Measurements from ENCODE around the gene CLMN.
"Not testable (repeated sequence)": the region's sequence is repeated elsewhere in the genome, so short reads cannot be mapped to it uniquely, and the experiment has no call there.

CLMN gene

DNA sequence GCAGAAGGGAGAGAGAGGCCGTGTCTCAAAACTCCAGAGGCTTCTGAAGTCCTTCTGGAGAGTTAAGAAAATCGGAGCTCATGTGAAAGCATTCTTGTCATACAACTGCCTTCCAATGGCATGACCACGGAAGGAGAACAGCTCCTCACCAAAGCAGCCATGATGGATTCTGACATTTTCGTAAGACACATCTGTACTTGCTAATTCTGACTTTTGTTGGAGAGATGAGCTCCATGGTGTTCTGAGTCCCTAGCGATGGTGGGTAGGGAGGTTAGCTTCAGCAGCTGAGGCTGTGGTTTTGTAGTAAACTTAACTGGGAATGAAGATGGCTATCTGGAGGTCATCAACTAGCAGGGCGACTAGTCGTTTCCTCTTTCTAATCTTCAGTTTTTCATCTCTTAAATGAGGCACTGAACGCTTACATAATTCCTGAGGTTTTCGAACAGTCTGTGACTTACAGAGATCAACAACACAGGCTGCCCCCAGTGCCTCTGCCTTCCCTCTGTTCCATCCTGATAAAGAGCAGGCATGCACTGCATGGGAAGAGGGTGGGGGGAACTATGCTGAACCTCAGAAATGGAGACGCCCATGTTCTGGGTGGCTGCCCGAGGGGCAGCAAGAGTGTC lies 133.8 kb downstream of the CLMN start:
- no peak for DNase-seq

DNA sequence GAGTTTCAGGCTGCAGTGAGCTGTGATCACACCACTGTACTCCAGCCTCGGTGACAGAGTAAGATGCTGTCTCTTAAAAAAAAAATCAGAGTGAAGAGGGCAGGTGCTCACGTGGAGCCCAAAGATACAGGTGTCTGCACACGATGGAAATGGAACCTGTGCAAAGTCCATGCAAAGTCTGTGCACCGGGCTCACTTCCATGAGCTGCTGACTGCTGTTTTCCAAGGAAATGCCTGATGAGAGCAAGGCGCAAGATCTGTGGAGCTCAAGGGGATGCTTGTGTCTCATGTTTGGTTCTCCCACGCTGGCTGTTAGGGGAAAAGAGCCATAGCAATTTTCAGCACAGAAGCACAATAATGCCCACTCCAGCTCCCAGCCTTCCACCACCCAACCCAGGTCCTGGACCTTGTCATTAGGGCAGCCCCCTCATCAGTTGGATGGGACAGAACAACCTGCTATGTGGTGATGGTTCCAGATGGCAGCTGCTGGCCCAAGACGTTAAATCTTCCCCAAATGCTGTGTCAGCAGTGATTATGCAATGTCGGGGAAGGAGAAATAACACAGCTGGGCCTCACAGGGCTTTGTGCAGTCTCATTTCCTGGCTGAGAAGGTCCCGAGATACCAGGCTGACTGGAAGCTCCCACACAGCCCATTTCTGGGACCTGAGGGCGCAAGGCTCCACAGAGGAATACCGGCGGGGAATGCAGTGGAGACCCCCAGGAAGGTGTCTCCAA lies 134.5 kb downstream of the CLMN start:
- DNase-seq: no peak

DNA sequence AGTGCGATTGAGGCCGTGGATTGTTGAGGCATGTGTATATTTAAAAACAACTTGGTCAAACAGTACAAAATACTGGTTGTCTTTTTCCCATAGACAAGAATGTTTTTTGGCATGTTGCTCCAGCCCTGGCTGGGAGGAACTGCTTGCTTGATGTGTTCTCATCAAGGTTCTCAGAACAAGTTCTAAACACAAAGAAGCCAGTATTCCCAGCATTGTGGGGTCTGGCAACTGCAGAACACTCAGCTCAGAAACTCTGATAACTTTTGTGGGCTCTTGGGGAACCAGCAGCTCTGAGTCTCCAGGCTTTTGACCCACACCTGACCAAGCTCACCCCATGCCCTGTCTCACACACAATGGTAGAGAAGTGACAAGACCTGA lies 135.3 kb downstream of the CLMN start:
- no peak for DNase-seq

DNA sequence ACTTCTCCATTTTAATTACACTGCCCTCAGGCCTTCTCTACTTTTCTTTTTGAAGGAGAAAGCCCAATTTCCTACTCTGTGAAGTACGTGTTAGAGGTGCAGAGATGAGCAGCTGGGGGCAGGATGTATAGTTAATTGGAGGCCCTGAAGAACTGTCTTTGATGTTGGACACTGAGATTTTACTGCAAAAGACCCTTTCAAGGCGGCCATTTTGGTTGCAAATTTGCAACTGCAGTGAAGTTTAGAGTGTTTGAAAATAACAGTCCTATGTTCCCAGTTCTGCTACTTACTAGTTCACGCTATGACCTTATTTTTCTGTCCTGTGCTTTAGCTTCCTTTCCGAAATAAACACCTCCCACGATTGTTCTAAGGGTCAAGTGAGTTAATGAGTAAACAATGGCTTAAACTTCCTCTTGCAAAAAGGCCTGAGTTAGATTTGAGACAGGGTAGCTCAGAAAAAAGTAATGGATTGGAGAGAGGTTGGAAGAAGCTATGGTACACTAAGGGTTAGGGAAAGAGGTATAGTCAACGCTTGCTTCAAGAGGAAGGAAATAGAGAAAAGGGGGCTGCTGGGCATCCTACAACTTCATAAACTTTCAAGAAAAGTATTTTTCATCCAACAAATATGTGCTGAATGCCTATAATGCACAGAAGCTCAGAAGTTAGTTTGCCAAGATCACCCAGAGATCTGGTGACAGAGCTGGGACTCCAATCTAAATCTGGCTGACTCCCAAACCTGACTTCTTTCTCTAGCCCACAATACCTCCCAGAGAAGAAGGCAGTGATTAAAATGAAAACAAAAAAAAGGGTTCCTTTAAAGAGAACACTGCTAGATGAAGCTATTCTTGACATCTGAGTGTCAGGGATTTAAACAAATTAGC lies 135.9 kb downstream of the CLMN start:
- no peak for DNase-seq

DNA sequence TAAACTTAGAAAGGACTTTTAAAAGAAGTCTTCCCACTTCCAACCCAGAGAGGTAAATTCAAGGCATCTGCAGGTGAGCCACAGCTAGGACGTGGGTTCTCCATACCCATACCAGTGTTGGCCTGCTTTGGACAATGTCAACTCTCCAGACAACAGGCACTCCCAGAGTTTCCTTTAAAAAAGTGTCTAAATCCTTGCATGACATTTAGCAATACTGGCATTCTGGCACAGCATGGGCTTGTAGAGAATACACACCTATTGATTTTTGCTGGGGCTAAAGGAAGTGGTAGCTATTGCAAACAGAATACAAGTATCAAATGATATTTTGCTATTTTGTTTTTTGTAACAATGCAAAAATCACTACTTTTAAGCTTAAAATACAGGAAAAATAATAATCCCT lies 136.6 kb downstream of the CLMN start:
- DNase-seq: no peak

- DNase-seq: no peak
These were observed 137.3 kb downstream of the CLMN start for GRCh38 chr14:95182379-95182778.

GRCh38 chr14:95180966-95181741 lies 138.6 kb downstream of the CLMN start:
- no peak for DNase-seq

DNA sequence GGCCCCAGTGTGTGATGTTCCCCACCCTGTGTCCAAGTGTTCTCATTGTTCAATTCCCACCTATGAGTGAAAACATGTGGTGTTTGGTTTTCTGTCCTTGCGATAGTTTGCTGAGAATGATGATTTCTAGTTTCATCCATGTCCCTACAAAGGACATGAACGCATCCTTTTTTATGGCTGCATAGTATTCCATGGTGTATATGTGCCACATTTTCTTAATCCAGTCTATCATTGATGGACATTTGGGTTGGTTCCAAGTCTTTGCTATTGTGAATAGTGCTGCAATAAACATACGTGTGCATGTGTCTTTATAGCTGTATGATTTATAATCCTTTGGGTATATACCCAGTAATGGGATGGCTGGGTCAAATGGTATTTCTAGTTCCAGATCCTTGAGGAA lies 144.0 kb downstream of the CLMN start:
- DNase-seq: not testable (repeated sequence)

- DNase-seq: no peak
These were observed 145.4 kb downstream of the CLMN start for GRCh38 chr14:95174184-95174792.

- no peak for DNase-seq
These were observed 146.2 kb downstream of the CLMN start for GRCh38 chr14:95173518-95173917.

DNA sequence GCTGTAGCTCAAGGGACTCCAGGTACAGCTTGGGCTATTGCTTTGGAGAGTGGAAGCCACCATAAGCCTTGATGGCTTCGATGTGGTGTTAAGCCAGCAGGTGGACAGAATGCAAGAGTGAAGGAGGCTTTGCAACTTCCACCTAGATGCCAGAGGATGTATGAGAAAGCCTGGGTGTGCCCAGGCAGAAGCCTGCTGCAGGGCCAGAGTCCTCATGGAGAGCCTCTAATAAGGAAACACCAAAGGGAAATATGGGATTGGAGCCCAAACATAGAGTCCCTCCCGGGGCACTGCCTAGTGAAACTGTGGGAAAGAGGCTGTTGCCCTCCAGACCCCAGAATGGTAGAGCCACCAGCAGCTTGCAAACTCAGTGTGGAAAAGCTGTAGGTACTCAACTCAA lies 152.5 kb downstream of the CLMN start:
- no peak for DNase-seq

- no peak for DNase-seq
These were observed 154.2 kb downstream of the CLMN start for GRCh38 chr14:95165517-95165916.

GRCh38 chr14:95164506-95164905 lies 155.2 kb downstream of the CLMN start:
- no peak for DNase-seq

DNA sequence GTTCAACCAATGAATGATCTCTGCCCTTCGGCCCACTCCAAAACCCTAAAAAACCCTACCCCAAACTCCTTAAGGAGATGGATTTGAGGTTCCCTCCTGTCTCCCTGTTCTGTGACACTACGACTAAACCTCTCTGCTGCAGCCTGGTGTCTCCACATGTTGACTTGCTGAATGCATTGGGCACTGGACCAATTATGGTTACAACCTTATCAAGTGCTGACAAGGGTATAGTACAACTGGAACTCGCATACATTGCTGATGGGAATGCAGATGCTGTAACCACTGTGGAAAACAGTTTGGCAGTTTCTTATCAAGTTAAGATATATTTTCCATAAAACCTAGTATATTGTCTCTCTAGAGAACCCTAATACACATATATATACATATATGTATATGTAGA lies 156.0 kb downstream of the CLMN start:
- no peak for DNase-seq

- no peak for DNase-seq
These were observed 156.6 kb downstream of the CLMN start for GRCh38 chr14:95163132-95163531.

GRCh38 chr14:95162641-95163040 lies 157.1 kb downstream of the CLMN start:
- no peak for DNase-seq

GRCh38 chr14:95157327-95158189 lies 162.2 kb downstream of the CLMN start, which contains the start of gene DICER1:
Gene DICER1, minus strand, starts transcription at chr14:95157529. Its CDS starts 24,071 bp downstream, at chr14:95133458.
- peak; percentile 85 to 89 for DNase-seq

- peak in 1 of 2 experiments; percentile 44 for DNase-seq
These were observed 162.7 kb downstream of the CLMN start for GRCh38 chr14:95157048-95157326.

- DNase-seq: peak in 1 of 2 experiments; percentile 12
These were observed 163.3 kb downstream of the CLMN start for GRCh38 chr14:95156161-95157047.

GRCh38 chr14:95155045-95155444 lies 164.7 kb downstream of the CLMN start:
- no peak for DNase-seq

GRCh38 chr14:95153866-95154265 lies 165.8 kb downstream of the CLMN start:
- DNase-seq: no peak

All from SHP77 (cell line).